SJCRH30 (cell line): ENCODE data around the gene LANCL1. TPM values are rescaled to one million over a fixed set of nuclear protein-coding genes. Genes with fewer than 3 reads are reported as not detected.

Source experiments
- DNase-seq, 2 experiments: peaks; one replicate each; pipeline ENCODE4 v3.0.0-alpha.2; 2015 to 2020
- H3K27ac ChIP-seq: fragments of 250-450 bp; sonication (Bioruptor Pico); 2 replicates; pipeline ENCODE4 v1.5.1; 2020; ENCODE audit warnings: mild to moderate bottlenecking, moderate library complexity
- H3K27me3 ChIP-seq: fragments of 250-450 bp; sonication (Bioruptor Pico); 2 replicates; pipeline ENCODE4 v1.5.1; 2020; ENCODE audit warnings: mild to moderate bottlenecking, moderate library complexity
- H3K36me3 ChIP-seq: fragments of 250-450 bp; sonication (Bioruptor Pico); 2 replicates; pipeline ENCODE4 v1.5.1; 2020; ENCODE audit warnings: mild to moderate bottlenecking, moderate library complexity
- H3K4me1 ChIP-seq: fragments of 250-450 bp; sonication (Bioruptor Pico); 2 replicates; pipeline ENCODE4 v1.5.1; 2020; ENCODE audit warnings: mild to moderate bottlenecking, moderate library complexity
- H3K4me3 ChIP-seq: fragments of 250-450 bp; sonication (Bioruptor Pico); 2 replicates; pipeline ENCODE4 v1.5.1; 2020; ENCODE audit warnings: mild to moderate bottlenecking, moderate library complexity
- H3K9me3 ChIP-seq: fragments of 250-450 bp; sonication (Bioruptor Pico); replicated peaks from 2 replicates; pipeline ENCODE4 v1.5.1; 2020; ENCODE audit warnings: mild to moderate bottlenecking, moderate library complexity
- total RNA-seq: library from RNA; depleted of rRNA; stranded (reverse); fragments of >200 nt; shearing (Covaris generic); gene quantifications from 2 replicates; pipeline ENCODE4 v1.2.3, GENCODE V29; 2014; rRNA removed

The LANCL1 gene
- 38.2 and 42.9 TPM in 2 replicates for total RNA-seq

GRCh38 chr2:210476194-210477128 is at the start of gene LANCL1:
LANCL1 (minus strand) TSS chr2:210476759; CDS start chr2:210476396, 363 bp downstream.
- H3K4me1 ChIP-seq: no peaks in the 10 kb centered on the region; the same call in none of the 2 replicates
- H3K4me3 ChIP-seq: peak within 1 kb of the TSS; percentile 83
- peak within 1 kb of the TSS; percentile 69 for H3K27ac ChIP-seq
- peaks cover 5% of the 10 kb centered on the region; the same call in 1 of the 2 replicates for H3K36me3 ChIP-seq
- H3K9me3 ChIP-seq: no peaks in the 10 kb centered on the region
- H3K27me3 ChIP-seq: no peaks in the 10 kb centered on the region
- DNase-seq: peak; percentile 91 to 93

- no peaks in the 10 kb centered on the region for H3K36me3 ChIP-seq
- no peaks in the 10 kb centered on the region for H3K27me3 ChIP-seq
- H3K4me3 ChIP-seq: no peak overlapping the region
- H3K9me3 ChIP-seq: no peaks in the 10 kb centered on the region
- H3K4me1 ChIP-seq: no peaks in the 10 kb centered on the region; the same call in 1 of the 2 replicates
- H3K27ac ChIP-seq: no peak overlapping the region
- no peak for DNase-seq
These were observed 48.0 kb upstream of the LANCL1 start for GRCh38 chr2:210524533-210524932.

GRCh38 chr2:210523650-210524289 is 47.2 kb upstream of the LANCL1 start:
- no peak overlapping the region for H3K4me3 ChIP-seq
- H3K9me3 ChIP-seq: no peaks in the 10 kb centered on the region
- DNase-seq: no peak
- no peaks in the 10 kb centered on the region for H3K36me3 ChIP-seq
- H3K4me1 ChIP-seq: no peaks in the 10 kb centered on the region; the same call in 1 of the 2 replicates
- no peak overlapping the region for H3K27ac ChIP-seq
- H3K27me3 ChIP-seq: no peaks in the 10 kb centered on the region

- Histone ChIP-seq H3K4me1 (no peaks in the 10 kb centered on the region; the same call in 1 of the 2 replicates), H3K9me3 (no peaks in the 10 kb centered on the region), H3K4me3 (no peak overlapping the region), H3K36me3 (no peaks in the 10 kb centered on the region), H3K27ac (no peak overlapping the region), H3K27me3 (no peaks in the 10 kb centered on the region)
- no peak for DNase-seq
These were observed 45.8 kb upstream of the LANCL1 start for GRCh38 chr2:210522399-210522798.

- Histone ChIP-seq H3K27ac (no peak overlapping the region), H3K36me3 (no peaks in the 10 kb centered on the region), H3K4me3 (no peak overlapping the region), H3K9me3 (no peaks in the 10 kb centered on the region), H3K4me1 (no peaks in the 10 kb centered on the region; the same call in 1 of the 2 replicates), H3K27me3 (no peaks in the 10 kb centered on the region)
- DNase-seq: peak in 1 of 2 experiments; percentile 24
These were observed 43.0 kb upstream of the LANCL1 start for GRCh38 chr2:210519594-210519993.

- Histone ChIP-seq H3K27me3 (no peaks in the 10 kb centered on the region), H3K27ac (no peak overlapping the region), H3K4me3 (no peak overlapping the region), H3K36me3 (no peaks in the 10 kb centered on the region), H3K9me3 (no peaks in the 10 kb centered on the region), H3K4me1 (no peaks in the 10 kb centered on the region; the same call in 1 of the 2 replicates)
- no peak for DNase-seq
These were observed 40.7 kb upstream of the LANCL1 start for GRCh38 chr2:210517264-210517663.

- no peak for DNase-seq
- no peaks in the 10 kb centered on the region; the same call in 1 of the 2 replicates for H3K4me1 ChIP-seq
These were observed 39.4 kb upstream of the LANCL1 start for GRCh38 chr2:210515911-210516310.

GRCh38 chr2:210503725-210504191 is 27.2 kb upstream of the LANCL1 start:
- Histone ChIP-seq H3K36me3 (no peaks in the 10 kb centered on the region), H3K4me3 (peak overlapping the region; percentile 40), H3K9me3 (no peaks in the 10 kb centered on the region), H3K27ac (no peak overlapping the region), H3K4me1 (no peaks in the 10 kb centered on the region), H3K27me3 (no peaks in the 10 kb centered on the region)
- peak; percentile 11 to 43 for DNase-seq

More at GRCh38 chr2:210515911-210516310, 39.4 kb upstream of the LANCL1 start:
- H3K27ac ChIP-seq: no peak overlapping the region
- no peaks in the 10 kb centered on the region for H3K9me3 ChIP-seq
- no peaks in the 10 kb centered on the region for H3K36me3 ChIP-seq
- no peaks in the 10 kb centered on the region for H3K27me3 ChIP-seq
- no peak overlapping the region for H3K4me3 ChIP-seq

GRCh38 chr2:210503001-210503623 is 26.6 kb upstream of the LANCL1 start:
- no peak overlapping the region for H3K27ac ChIP-seq
- H3K4me1 ChIP-seq: no peaks in the 10 kb centered on the region
- DNase-seq: peak; percentile 44 to 74
- H3K4me3 ChIP-seq: peak overlapping the region; percentile 40
- no peaks in the 10 kb centered on the region for H3K36me3 ChIP-seq
- no peaks in the 10 kb centered on the region for H3K9me3 ChIP-seq
- no peaks in the 10 kb centered on the region for H3K27me3 ChIP-seq

- Histone ChIP-seq H3K9me3 (no peaks in the 10 kb centered on the region), H3K36me3 (no peaks in the 10 kb centered on the region), H3K27ac (no peak overlapping the region)
These were observed 20.0 kb upstream of the LANCL1 start for GRCh38 chr2:210496512-210496911.

GRCh38 chr2:210493528-210493927 is 17.0 kb upstream of the LANCL1 start:
- no peak for DNase-seq
- no peak overlapping the region for H3K27ac ChIP-seq
- no peaks in the 10 kb centered on the region for H3K36me3 ChIP-seq
- no peaks in the 10 kb centered on the region for H3K9me3 ChIP-seq
- H3K27me3 ChIP-seq: no peaks in the 10 kb centered on the region
- H3K4me1 ChIP-seq: no peaks in the 10 kb centered on the region
- no peak overlapping the region for H3K4me3 ChIP-seq

More at GRCh38 chr2:210496512-210496911, 20.0 kb upstream of the LANCL1 start:
- H3K4me3 ChIP-seq: no peak overlapping the region
- no peak for DNase-seq
- no peaks in the 10 kb centered on the region for H3K4me1 ChIP-seq
- no peaks in the 10 kb centered on the region for H3K27me3 ChIP-seq

- Histone ChIP-seq H3K9me3 (no peaks in the 10 kb centered on the region), H3K4me3 (no peak overlapping the region), H3K27ac (no peak overlapping the region), H3K4me1 (no peaks in the 10 kb centered on the region; the same call in 1 of the 2 replicates), H3K27me3 (no peaks in the 10 kb centered on the region), H3K36me3 (no peaks in the 10 kb centered on the region)
- no peak for DNase-seq
These were observed 5.1 kb upstream of the LANCL1 start for GRCh38 chr2:210481601-210482175.

GRCh38 chr2:210480764-210481163 is 4.2 kb upstream of the LANCL1 start:
- no peaks in the 10 kb centered on the region for H3K36me3 ChIP-seq
- H3K27ac ChIP-seq: no peak overlapping the region
- no peaks in the 10 kb centered on the region for H3K27me3 ChIP-seq
- no peak overlapping the region for H3K4me3 ChIP-seq
- H3K9me3 ChIP-seq: no peaks in the 10 kb centered on the region
- H3K4me1 ChIP-seq: no peaks in the 10 kb centered on the region; the same call in 1 of the 2 replicates
- DNase-seq: peak in 1 of 2 experiments; percentile 37

GRCh38 chr2:210480079-210480478 is 3.5 kb upstream of the LANCL1 start:
- Histone ChIP-seq H3K27me3 (no peaks in the 10 kb centered on the region), H3K9me3 (no peaks in the 10 kb centered on the region), H3K4me3 (no peak overlapping the region), H3K27ac (no peak overlapping the region), H3K4me1 (no peaks in the 10 kb centered on the region; the same call in none of the 2 replicates), H3K36me3 (no peaks in the 10 kb centered on the region)
- DNase-seq: no peak
